ENCODE data around the gene ENDOV.

DNA sequence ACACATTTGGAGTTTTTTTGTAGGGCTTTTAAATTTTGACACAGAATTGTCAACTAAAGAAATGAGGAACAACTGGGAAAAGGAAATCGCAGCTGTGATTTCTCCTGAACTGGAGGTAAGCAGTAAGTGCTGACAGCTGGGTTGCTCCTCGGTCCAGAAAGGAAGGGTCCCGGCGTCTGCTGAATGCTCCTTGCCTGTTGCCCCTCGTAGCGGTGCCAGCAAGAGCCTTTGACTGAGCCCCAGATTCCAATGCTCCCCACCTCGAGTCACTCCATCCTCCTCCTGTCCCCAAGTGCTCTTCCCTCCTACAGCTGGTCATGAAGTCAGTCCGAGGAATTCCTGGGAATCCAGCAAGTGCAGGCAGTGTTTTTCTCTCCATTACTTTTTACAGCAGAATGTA is 32.0 kb upstream of the ENDOV start:
- TF ChIP-seq YY1 (IDR thresholded peaks at IDR 0.05) (no peak), GABPA (IDR thresholded peaks at IDR 0.05 in 1 of 2, conservative IDR thresholded peaks at IDR 0.05 in 1 of 2) (no peak), NR2F2 (IDR thresholded peaks at IDR 0.05) (no peak), EGR1 (IDR thresholded peaks at IDR 0.05; ENCODE audit: low read depth in 2 of 2) (no peak), RXRA (IDR thresholded peaks at IDR 0.05) (no peak), TAF1 (conservative IDR thresholded peaks at IDR 0.05) (no peak), RAD21 (IDR thresholded peaks at IDR 0.05) (no peak)
- TF ChIP-seq, protein P1, sequence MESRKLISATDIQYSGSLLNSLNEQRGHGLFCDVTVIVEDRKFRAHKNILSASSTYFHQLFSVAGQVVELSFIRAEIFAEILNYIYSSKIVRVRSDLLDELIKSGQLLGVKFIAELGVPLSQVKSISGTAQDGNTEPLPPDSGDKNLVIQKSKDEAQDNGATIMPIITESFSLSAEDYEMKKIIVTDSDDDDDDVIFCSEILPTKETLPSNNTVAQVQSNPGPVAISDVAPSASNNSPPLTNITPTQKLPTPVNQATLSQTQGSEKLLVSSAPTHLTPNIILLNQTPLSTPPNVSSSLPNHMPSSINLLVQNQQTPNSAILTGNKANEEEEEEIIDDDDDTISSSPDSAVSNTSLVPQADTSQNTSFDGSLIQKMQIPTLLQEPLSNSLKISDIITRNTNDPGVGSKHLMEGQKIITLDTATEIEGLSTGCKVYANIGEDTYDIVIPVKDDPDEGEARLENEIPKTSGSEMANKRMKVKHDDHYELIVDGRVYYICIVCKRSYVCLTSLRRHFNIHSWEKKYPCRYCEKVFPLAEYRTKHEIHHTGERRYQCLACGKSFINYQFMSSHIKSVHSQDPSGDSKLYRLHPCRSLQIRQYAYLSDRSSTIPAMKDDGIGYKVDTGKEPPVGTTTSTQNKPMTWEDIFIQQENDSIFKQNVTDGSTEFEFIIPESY (IDR thresholded peaks at IDR 0.05) = no peak
- TF ChIP-seq, protein P2, sequence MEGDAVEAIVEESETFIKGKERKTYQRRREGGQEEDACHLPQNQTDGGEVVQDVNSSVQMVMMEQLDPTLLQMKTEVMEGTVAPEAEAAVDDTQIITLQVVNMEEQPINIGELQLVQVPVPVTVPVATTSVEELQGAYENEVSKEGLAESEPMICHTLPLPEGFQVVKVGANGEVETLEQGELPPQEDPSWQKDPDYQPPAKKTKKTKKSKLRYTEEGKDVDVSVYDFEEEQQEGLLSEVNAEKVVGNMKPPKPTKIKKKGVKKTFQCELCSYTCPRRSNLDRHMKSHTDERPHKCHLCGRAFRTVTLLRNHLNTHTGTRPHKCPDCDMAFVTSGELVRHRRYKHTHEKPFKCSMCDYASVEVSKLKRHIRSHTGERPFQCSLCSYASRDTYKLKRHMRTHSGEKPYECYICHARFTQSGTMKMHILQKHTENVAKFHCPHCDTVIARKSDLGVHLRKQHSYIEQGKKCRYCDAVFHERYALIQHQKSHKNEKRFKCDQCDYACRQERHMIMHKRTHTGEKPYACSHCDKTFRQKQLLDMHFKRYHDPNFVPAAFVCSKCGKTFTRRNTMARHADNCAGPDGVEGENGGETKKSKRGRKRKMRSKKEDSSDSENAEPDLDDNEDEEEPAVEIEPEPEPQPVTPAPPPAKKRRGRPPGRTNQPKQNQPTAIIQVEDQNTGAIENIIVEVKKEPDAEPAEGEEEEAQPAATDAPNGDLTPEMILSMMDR (IDR thresholded peaks at IDR 0.05; ENCODE audit: low read depth, low read length, missing input control) = no peak
- TF ChIP-seq, protein P3, sequence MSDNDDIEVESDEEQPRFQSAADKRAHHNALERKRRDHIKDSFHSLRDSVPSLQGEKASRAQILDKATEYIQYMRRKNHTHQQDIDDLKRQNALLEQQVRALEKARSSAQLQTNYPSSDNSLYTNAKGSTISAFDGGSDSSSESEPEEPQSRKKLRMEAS (IDR thresholded peaks at IDR 0.05) = no peak

Measured in liver (tissue), 3 donors.